ENCODE results near the gene CHM. TPM values are rescaled to one million over a fixed set of nuclear protein-coding genes. Genes with fewer than 3 reads are reported as not detected.

Gene CHM
- total RNA-seq, 1 donor from 2014 or later: 22.1 TPM

- no peak for DNase-seq
These were observed 143.5 kb downstream of the CHM start for GRCh38 chrX:85903692-85904471.

- no peak for DNase-seq
These were observed 149.8 kb downstream of the CHM start for GRCh38 chrX:85897362-85898126.

- no peak for DNase-seq
These were observed 164.8 kb downstream of the CHM start for GRCh38 chrX:85882601-85883000.

GRCh38 chrX:85870585-85870984, 176.8 kb downstream of the CHM start:
- no peak for DNase-seq

GRCh38 chrX:85865324-85865723, 182.0 kb downstream of the CHM start:
- DNase-seq: no peak

GRCh38 chrX:85859426-85859825, 187.9 kb downstream of the CHM start:
- peak; percentile 29 for DNase-seq

- peak; percentile 28 for DNase-seq
These were observed 195.9 kb downstream of the CHM start for GRCh38 chrX:85851418-85851817.

GRCh38 chrX:85836868-85837267, 210.5 kb downstream of the CHM start:
- DNase-seq: no peak

- no peak for DNase-seq
These were observed 218.6 kb downstream of the CHM start for GRCh38 chrX:85828771-85829170.

GRCh38 chrX:85815203-85815751, 232.1 kb downstream of the CHM start:
- no peak for DNase-seq

Other genes with a start within 250 kb of the CHM start
- not detected in 2 replicates for gene DACH2, start 100.9 kb upstream of the CHM start, total RNA-seq